Occipital lobe (tissue), 2 donors: ENCODE measurements around the gene AASDH. TPM values are rescaled to one million over a fixed set of nuclear protein-coding genes. Genes with fewer than 3 reads are reported as not detected.
"Not testable (repeated sequence)": the region's sequence is repeated elsewhere in the genome, so short reads cannot be mapped to it uniquely, and the experiment has no call there.

Experiments
- DNase-seq: peaks from one replicate; lab custom pipeline; 2025; lab: John Stamatoyannopoulos, UW
- total RNA-seq: library from RNA; depleted of rRNA; stranded (reverse); fragments of >200 nt; gene quantifications from one replicate; pipeline ENCODE4 v1.2.3, GENCODE V29; 2014

AASDH gene
- total RNA-seq, 1 donor from 2014 or later, result 41.8 TPM

DNA sequence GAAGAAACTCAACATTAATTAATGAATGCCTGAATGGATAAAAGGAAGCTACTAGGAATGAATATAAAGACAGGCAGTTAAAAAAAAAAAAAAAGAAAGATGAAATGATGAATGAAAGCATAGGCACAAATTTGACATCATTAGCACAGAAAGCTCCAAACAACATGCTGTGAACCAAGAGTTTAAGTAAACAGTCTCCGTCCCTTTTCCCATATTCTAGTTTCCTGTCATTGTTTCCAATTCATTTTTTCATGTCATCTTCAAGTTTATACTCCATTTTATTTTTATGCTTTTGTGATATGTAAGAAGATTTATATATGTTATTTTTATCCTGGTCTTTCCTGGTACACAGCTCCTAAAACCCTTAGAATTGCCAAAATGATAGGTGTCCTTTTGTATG is 17.7 kb upstream of the AASDH start:
- DNase-seq, result no peak

DNA sequence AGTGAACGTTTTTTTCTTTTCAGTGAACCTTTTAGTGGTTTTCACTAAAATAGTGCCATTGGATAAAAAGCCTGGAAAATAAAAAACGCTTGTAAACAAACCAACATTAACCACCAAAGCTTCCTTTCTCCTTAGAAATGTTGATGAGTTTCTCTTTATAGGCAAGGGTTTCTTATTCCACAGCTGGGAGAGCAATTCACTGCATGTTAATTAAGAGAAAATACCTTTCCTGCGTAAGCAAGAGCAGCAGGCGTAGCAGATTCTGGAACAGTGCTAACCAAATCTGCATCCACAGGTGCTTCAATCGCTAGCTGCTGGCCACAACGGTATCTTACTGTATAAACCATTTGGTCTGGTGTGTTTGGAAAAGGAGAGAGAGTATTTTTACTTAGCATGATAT is 13.3 kb upstream of the AASDH start:
- DNase-seq, result no peak

GRCh38 chr4:56391270-56391669 is 4.0 kb upstream of the AASDH start:
- no peak for DNase-seq

DNA sequence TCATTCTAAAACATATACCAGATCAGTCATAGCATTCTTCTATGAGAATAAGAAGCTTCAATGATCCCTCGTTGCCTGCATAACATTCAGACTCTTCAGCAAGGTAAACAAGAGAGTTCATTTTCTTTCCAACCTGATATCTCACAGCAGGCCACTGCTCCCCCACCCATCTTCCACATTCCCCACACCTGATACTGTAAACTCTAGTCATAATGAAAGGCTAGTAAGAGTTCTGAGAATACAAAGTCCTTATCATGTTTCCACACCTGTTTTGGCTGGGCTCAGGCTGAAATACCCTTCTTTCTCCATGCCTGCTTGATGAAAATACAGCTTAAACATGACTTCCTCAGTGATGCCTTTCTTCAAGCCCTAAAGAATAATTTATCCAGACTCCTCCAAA is 2.3 kb upstream of the AASDH start:
- DNase-seq, result no peak

GRCh38 chr4:56388306-56388705 is 1.0 kb upstream of the AASDH start:
- no peak for DNase-seq

DNA sequence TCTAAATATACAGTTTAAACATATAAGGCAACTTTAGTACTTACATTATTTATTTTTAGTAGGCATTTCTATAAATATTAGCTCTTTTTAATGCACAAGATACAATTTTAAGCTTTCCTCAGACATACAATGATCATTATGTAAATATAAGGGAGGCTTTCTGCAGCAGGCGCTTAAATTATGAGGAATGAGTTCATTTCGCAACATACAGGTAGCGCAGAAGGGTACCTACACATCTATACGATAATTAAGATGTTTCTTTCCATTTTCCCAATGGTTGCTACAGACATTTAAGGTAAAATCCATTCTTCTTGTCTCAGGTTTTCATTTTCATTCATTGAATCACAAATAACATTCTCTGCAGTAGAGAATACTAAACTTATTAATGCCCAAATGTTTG is 1.2 kb downstream of the AASDH start:
- no peak for DNase-seq

DNA sequence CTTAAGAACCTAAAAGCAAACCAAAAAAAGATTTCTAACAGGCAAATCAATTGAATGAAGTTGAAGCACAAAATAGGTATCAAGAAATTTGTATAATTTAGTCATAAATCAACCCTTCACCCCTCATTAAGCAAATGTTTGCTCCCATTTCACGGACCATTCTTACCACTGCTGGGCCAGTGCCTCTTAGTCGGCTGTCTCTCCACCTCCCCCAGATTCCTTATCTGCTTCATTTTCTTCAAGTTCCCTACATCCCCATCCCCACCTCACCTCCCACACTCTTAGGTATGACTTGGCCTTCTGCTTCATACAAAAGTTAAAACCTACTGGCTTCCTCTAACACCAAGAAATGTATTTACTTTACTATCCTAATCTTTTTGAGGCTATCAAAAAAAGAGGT is 11.8 kb downstream of the AASDH start:
- DNase-seq, result no peak

GRCh38 chr4:56374956-56375355 is 12.3 kb downstream of the AASDH start:
- DNase-seq, result no peak

DNA sequence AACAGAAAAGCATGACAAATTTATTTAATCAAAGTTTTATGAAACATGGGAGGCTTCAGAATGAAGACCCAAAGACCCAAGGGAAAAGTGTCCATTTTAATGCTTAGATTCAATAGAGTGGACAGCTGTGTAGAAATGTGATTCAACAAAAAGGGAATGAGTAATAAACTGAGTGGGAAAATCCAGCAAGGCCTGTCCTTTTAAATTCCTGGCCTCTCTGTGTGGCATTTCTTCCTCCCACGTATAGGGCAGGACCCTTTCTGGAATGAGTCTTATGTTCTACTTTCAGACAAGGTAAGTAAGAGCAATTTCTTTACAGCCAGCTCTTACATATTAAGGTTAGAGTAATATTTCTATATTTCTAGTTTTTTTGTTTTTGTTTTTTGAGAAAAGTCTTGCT is 14.5 kb downstream of the AASDH start:
- no peak for DNase-seq

GRCh38 chr4:56371426-56372220 is 15.7 kb downstream of the AASDH start:
- no peak for DNase-seq

- DNase-seq, result no peak
These were observed 16.9 kb downstream of the AASDH start for GRCh38 chr4:56370377-56370776.

- not testable (repeated sequence) for DNase-seq
These were observed 24.3 kb downstream of the AASDH start for GRCh38 chr4:56362981-56363380.

GRCh38 chr4:56360071-56360470 is 27.2 kb downstream of the AASDH start:
- no peak for DNase-seq

DNA sequence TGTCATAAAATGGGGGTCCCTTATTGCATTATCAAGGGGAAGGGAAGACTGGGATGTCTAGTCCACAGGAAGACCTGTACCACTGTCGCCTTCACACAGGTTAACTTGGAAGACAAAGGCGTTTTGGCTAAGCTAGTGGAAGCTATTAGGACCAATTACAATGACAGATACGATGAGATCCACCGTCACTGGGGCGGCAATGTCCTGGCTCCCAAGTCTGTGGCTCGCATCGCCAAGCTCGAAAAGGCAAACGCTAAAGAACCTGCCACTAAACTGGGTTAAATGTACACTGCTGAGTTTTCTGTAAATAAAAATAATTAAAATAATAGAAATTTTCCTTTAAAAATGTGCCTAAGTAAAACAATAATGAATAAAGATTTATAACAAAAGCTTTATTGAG is 30.6 kb downstream of the AASDH start:
- no peak for DNase-seq

DNA sequence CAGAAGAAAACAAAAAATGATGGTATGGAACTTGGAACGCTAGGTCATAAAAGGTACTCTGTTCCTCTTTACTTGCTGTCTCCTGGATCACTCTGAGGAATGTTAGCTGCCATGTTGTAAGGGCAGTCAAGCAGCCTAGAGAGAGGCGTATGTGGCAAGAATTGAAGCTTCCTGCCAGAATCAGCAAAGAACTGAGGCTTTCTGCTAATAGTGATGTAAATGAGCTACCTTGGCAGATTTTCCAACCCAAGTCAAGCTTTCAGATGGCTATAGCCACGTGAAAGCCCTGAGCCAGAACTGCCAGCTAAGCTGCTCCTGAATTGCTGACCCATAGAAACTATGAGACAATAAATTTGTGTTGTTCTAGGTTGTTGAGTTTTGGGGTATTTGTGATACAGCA is 38.7 kb downstream of the AASDH start:
- DNase-seq, result no peak

DNA sequence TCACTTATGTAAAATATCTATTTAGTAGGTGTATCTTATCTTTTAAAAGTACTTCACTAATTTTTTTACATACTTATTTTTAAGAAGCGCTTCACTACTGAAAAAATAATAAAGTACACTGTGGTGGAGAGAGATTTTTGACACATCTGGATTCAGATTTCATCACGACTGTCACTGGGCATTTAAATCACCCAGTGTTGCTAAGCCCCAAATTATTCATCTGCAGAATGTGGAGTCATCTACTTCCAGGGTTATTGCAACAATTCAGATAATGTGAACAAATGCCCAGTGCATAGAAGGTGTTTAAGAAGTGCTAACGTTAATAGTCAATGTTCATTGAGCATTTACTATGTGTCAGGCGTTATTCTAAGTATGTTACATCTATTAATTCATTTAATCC is 41.8 kb downstream of the AASDH start:
- DNase-seq, result no peak

GRCh38 chr4:56342746-56343145 is 44.5 kb downstream of the AASDH start:
- DNase-seq, result no peak

- DNase-seq, result no peak
These were observed 56.6 kb downstream of the AASDH start for GRCh38 chr4:56330691-56331090.

DNA sequence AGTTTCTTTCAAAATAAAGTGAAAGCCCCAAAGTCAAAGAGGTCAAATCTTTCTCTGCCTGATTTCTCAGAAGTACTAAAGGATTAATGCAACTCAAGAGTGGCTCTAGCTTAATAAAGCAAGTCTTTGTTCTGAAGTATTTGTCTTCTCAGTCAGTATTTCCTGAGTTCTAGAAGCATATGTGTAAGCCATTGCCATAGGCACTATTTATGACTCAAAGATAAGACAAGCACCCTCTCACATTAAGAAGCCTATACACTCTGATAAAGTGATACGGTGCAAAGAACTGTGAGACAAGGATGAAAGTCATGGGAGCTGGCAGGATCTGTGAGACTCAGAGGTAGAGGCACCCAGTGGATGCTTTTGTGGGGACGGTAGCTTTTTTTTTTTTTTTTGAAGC is 60.9 kb downstream of the AASDH start:
- no peak for DNase-seq

DNA sequence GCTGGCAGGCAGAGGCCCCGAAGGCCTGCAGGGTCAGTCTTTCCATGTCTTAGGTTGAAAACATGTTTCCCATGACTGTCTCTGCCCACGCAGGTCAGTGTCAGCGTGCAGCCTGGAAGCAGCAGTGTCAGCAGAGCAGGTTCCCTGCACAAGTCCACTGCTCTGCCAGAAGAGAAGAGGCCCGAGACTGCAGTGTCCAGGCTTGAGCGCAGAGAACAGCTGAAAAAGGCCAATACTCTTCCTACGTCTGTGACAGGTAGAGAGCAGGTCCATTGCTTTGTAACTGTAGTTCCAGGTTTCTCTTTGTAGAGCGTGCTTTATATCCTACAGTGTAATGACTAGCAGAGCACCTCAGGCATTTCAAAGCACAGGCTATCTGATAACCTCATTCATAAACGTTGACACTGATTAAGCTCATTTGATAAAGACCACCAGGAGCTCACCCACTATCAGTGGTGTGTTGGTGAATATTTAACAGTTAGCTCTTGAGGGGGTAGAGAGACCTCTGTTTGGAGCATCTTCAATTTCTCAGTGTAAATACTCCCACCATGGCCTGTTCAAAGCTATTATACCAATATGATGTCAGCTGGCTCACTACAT is 63.2 kb downstream of the AASDH start:
- DNase-seq, result no peak

DNA sequence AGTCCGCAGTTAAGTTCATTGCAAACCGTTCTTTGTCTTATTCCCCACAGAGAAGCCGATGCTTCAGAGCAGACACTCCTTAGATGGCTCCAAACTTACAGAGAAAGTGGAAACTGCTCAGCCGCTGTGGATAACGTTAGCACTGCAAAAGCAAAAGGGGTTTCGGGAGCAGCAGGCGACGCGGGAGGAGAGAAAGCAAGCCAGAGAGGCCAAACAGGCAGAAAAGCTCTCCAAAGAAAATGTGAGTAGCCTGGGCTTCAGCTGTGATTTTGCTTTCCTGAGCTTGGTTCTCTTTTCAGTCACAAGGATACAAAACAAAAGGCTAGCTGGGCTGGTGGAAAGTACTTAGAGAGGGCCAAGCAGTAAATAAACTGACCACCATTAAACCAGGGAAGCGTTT is 64.0 kb downstream of the AASDH start:
- DNase-seq, result no peak

GRCh38 chr4:56321251-56321650 is 66.0 kb downstream of the AASDH start:
- no peak for DNase-seq

DNA sequence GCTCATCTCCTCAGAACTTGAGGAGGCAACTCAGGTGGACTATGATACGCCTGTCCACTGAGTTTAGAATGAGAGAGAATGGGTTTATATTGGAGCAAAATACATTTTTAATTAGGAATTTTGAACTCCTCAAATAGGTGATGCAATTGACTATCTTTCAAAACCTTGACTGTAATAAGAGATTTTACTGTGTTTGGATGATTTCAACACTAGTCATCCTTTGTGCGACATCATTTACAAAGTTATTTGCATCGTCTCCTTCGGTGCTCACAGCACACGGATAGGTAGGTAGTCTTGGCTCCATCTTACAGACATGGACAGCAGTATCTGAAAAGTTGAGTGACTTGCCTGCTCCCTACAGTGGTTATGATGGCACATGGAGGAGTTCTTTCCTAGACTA is 67.0 kb downstream of the AASDH start:
- no peak for DNase-seq
